GM06990 (cell line): ENCODE data around the gene MRPL28.
A peak's percentile ranks its signal among the peaks of the same experiment; 100 is the strongest.
"Not testable (repeated sequence)": the region's sequence is repeated elsewhere in the genome, so short reads cannot be mapped to it uniquely, and the experiment has no call there.

Experiments
- DNase-seq: peaks from one replicate; pipeline ENCODE4 v3.0.0-alpha.2; 2011; ENCODE audit not compliant: insufficient read length; ENCODE audit errors: extremely low read depth
- H3K27me3 ChIP-seq: replicated peaks from 2 replicates; pipeline ENCODE4 v1.6.0; 2011; ENCODE audit warnings: low read length; ENCODE audit not compliant: control insufficient read depth, insufficient read depth
- H3K36me3 ChIP-seq: 2 replicates; pipeline ENCODE4 v1.5.1; 2011; ENCODE audit warnings: low read length; ENCODE audit not compliant: control insufficient read depth, insufficient read depth
- H3K4me3 ChIP-seq: replicated peaks from 2 replicates; pipeline ENCODE4 v1.5.1; 2011; ENCODE audit warnings: low read depth, mild to moderate bottlenecking, control low read depth, low read length
- CTCF ChIP-seq: IDR thresholded peaks from 2 replicates; pipeline ENCODE4 v1.5.1; 2011; ENCODE audit warnings: low read length, control low read depth, mild to moderate bottlenecking, inconsistent platforms; ENCODE audit not compliant: insufficient read depth, poor library complexity, severe bottlenecking

The MRPL28 gene

GRCh38 chr16:379183-379960, 9.0 kb upstream of the MRPL28 start:
- Histone ChIP-seq H3K27me3 (no peaks in the 10 kb centered on the region), H3K36me3 (peaks cover 11% of the 10 kb centered on the region), H3K4me3 (no peak overlapping the region)
- DNase-seq: no peak
- TF ChIP-seq CTCF: no peak

- Histone ChIP-seq H3K27me3 (no peaks in the 10 kb centered on the region), H3K36me3 (peaks cover 15% of the 10 kb centered on the region), H3K4me3 (no peak overlapping the region)
- no peak for TF ChIP-seq CTCF
- no peak for DNase-seq
Measured at GRCh38 chr16:378821-379182, 8.5 kb upstream of the MRPL28 start.

- H3K36me3 ChIP-seq: peaks cover 19% of the 10 kb centered on the region
- not testable (repeated sequence) for H3K27me3 ChIP-seq, DNase-seq, H3K4me3 ChIP-seq
Measured at GRCh38 chr16:378113-378820, 7.9 kb upstream of the MRPL28 start.

- H3K4me3 ChIP-seq: no peak overlapping the region
- no peak for TF ChIP-seq CTCF
- H3K36me3 ChIP-seq: peaks cover 25% of the 10 kb centered on the region
- DNase-seq: no peak
- no peaks in the 10 kb centered on the region for H3K27me3 ChIP-seq
Measured at GRCh38 chr16:377419-377951, 7.1 kb upstream of the MRPL28 start.

- H3K36me3 ChIP-seq: peaks cover 28% of the 10 kb centered on the region
- no peak overlapping the region for H3K4me3 ChIP-seq
- H3K27me3 ChIP-seq: no peaks in the 10 kb centered on the region
- DNase-seq: peak; percentile 13
- TF ChIP-seq CTCF: no peak
Measured at GRCh38 chr16:376817-377418, 6.6 kb upstream of the MRPL28 start.
